Measurements from ENCODE around the gene LPP.

DNA sequence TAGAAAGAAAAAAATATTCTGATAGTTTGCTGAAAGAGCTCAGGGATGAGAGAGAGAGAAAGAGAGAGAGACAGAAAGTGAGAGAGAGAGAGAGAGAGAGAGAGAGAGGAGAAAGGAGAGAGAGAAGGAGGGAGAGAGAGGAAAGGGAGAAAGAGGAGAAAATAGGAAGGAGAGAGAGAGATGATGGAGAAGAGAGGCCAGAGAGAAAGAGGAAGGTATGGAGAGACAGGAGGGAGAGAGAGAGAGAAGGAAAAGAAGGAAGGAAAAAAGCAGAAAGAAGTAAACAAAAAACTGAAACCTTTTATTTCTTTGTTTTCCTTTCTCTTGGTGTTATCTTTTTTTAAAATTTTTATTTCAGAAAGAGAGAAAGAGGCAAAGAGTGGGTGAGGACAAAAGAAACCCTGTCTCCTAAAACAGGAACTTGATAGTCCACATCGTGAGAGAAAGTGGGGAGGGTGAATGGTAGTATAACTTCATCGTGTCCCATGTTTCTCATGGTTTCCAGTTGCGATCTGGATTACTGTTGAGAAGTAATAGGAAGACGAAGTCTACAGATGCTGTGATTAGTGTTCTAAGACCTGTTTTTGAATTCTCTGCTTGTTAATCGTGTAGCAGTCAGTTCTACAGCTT is 279.7 kb downstream of the LPP start:
- TF ChIP-seq, protein P1, sequence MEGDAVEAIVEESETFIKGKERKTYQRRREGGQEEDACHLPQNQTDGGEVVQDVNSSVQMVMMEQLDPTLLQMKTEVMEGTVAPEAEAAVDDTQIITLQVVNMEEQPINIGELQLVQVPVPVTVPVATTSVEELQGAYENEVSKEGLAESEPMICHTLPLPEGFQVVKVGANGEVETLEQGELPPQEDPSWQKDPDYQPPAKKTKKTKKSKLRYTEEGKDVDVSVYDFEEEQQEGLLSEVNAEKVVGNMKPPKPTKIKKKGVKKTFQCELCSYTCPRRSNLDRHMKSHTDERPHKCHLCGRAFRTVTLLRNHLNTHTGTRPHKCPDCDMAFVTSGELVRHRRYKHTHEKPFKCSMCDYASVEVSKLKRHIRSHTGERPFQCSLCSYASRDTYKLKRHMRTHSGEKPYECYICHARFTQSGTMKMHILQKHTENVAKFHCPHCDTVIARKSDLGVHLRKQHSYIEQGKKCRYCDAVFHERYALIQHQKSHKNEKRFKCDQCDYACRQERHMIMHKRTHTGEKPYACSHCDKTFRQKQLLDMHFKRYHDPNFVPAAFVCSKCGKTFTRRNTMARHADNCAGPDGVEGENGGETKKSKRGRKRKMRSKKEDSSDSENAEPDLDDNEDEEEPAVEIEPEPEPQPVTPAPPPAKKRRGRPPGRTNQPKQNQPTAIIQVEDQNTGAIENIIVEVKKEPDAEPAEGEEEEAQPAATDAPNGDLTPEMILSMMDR (IDR thresholded peaks at IDR 0.05), result no peak
- no peak for TF ChIP-seq EZH2 (IDR thresholded peaks at IDR 0.05; ENCODE audit: borderline replicate concordance, insufficient read depth, low read depth, low read length, poor library complexity, severe bottlenecking)
